ENCODE measurements around the gene RIT2. TPM values are rescaled to one million over a fixed set of nuclear protein-coding genes. Genes with fewer than 3 reads are reported as not detected.

RIT2 gene
- total RNA-seq, 4 donors from 2014 or later: not detected

DNA sequence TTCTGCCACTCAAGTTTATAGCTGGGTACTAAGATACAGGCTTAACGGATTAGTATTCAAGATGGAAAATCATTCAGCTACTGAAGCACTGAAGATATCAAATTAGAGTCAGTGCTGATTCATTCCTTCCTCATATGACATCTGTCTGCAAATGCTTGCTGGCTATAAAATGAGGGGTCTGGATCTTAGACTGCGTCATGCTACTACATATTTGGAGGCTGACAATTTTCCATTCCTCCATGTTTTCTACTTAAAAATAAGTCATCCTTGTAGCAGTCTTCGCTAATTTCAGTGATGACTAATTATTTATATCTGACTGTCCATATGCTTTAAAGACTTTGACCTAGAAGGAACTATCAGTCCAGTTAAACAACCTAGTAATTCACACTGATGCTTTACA, 233.4 kb downstream of the RIT2 start:
- TF ChIP-seq, protein P1, sequence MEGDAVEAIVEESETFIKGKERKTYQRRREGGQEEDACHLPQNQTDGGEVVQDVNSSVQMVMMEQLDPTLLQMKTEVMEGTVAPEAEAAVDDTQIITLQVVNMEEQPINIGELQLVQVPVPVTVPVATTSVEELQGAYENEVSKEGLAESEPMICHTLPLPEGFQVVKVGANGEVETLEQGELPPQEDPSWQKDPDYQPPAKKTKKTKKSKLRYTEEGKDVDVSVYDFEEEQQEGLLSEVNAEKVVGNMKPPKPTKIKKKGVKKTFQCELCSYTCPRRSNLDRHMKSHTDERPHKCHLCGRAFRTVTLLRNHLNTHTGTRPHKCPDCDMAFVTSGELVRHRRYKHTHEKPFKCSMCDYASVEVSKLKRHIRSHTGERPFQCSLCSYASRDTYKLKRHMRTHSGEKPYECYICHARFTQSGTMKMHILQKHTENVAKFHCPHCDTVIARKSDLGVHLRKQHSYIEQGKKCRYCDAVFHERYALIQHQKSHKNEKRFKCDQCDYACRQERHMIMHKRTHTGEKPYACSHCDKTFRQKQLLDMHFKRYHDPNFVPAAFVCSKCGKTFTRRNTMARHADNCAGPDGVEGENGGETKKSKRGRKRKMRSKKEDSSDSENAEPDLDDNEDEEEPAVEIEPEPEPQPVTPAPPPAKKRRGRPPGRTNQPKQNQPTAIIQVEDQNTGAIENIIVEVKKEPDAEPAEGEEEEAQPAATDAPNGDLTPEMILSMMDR (IDR thresholded peaks at IDR 0.05): no peak
- no peak for TF ChIP-seq POLR2A (IDR thresholded peaks at IDR 0.05)
- 74 to 77% methylated on average over 3 of the region's 3 CpGs for WGBS, 2 donors
- DNase-seq (ENCODE audit: low spot score in 2 of 2): no peak
- H3K4me3 ChIP-seq (ENCODE audit: low read depth, poor library complexity, severe bottlenecking): no peak overlapping the region
- intact Hi-C loops (cut with DNase I; ENCODE audit: low total_unique reads): no loop called here

DNA sequence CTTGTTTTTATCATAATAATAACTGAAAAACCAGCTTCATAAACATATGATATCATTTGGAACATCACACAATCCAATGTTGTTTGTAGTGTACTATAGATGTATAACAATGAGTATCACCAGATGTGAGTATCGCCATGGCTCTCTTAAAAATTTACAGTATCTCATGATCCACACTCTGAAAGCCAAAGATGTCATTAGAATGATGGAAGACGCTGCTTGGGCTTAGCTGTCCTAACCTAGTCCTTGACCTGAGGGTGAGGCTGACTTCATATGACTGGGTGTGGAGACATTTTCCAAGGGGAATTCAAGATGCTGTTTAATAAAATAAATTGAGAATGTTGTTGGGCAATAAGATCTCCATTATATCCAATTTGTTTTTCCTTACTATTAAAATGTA, 242.6 kb downstream of the RIT2 start:
- intact Hi-C loops (cut with DNase I; ENCODE audit: low total_unique reads): no loop called here
- WGBS, 2 donors: 83 to 84% methylated on average over 2 of the region's 2 CpGs
- no peak overlapping the region for H3K4me3 ChIP-seq (ENCODE audit: low read depth, poor library complexity, severe bottlenecking)
- TF ChIP-seq, protein P1 (IDR thresholded peaks at IDR 0.05): no peak
- TF ChIP-seq POLR2A (IDR thresholded peaks at IDR 0.05): no peak
- no peak for DNase-seq (ENCODE audit: low spot score in 2 of 2)

DNA sequence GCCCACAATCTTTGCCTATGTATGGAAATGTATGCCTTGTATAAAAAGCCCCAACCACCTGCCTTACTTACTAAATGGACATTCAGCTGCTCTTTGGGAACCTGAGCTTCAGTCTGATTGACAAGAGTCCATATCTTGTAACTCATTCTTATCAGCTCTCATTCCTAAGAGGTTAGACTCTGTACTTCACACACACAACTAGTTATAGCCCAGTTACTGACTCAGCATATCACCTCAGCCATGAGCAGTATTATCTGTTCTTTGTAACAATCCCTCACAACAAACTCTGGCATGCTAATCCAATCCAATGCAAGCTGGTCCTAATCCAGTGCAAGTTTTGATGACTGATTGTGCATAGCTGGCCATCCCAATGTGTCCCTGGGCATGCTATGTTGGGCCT, 250.6 kb downstream of the RIT2 start:
- no peak for TF ChIP-seq POLR2A (IDR thresholded peaks at IDR 0.05)
- TF ChIP-seq, protein P1 (IDR thresholded peaks at IDR 0.05): no peak
- no peak for DNase-seq (ENCODE audit: low spot score in 2 of 2)
- intact Hi-C loops (cut with DNase I; ENCODE audit: low total_unique reads): no loop called here
- no peak overlapping the region for H3K4me3 ChIP-seq (ENCODE audit: low read depth, poor library complexity, severe bottlenecking)

DNA sequence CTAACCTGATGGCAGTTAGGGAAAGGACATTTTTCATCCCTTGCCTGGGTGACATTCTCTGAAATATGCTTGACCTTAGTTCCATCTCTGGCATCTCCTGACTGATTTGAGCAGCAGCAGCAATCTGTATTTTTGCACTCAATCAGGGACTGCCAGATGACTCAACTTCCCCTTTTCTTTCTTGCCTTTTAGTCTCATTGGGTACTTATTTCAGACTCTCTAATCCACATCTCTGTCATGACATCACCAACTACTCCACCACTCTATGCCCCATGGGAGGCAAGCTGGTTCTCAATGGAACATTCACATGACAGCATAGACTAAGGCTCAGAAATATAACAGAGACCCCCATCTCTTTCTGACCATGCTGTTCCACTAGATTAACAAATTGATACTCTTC, 254.2 kb downstream of the RIT2 start:
- intact Hi-C loops (cut with DNase I; ENCODE audit: low total_unique reads): no loop called here
- DNase-seq (ENCODE audit: low spot score in 2 of 2): no peak
- TF ChIP-seq, protein P1 (IDR thresholded peaks at IDR 0.05): no peak
- TF ChIP-seq POLR2A (IDR thresholded peaks at IDR 0.05): no peak
- no peak overlapping the region for H3K4me3 ChIP-seq (ENCODE audit: low read depth, poor library complexity, severe bottlenecking)

DNA sequence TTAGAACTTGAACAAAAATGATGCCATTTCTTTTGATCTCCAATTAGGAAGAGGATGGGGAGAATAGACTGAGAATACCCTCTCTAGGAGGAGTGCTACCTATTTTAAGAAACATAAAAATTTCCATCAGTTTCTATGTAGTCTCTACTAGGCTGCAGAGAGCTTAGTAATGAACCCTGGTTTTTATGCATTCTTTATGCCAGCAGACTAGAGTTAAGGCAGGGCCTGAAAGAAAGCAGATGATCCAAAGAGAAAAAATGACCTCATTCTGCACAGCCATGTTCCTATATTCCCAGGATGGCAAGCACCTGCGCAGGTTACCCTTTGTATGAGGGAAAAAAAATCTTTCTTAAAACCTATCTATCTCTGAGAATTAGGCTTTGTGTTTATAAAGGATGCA, 254.9 kb downstream of the RIT2 start:
- intact Hi-C loops (cut with DNase I; ENCODE audit: low total_unique reads): no loop called here
- TF ChIP-seq, protein P1 (IDR thresholded peaks at IDR 0.05): no peak
- no peak for TF ChIP-seq POLR2A (IDR thresholded peaks at IDR 0.05)
- no peak for DNase-seq (ENCODE audit: low spot score in 2 of 2)
- 80 to 92% methylated on average over 1 of the region's 1 CpG for WGBS, 2 donors
- no peak overlapping the region for H3K4me3 ChIP-seq (ENCODE audit: low read depth, poor library complexity, severe bottlenecking)

DNA sequence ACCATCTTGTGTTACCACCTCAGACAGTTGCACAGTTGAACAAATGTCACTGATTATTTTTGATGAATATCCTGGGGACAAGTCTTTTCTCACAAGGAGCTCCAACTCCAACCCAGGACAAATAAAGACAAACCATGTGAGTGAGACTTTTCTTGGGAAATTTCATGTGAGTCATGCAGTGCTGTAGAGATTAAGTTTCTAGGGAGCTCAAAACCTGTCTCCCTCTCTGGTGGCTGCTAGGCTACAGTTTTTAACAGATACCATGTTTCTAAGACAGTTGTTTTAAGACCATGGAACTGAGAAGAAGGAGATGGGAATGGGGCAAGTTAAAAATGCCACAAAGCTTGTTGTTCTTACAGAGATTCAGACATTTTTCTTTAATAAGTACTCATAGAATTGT, 255.5 kb downstream of the RIT2 start:
- DNase-seq (ENCODE audit: low spot score in 2 of 2): no peak
- H3K4me3 ChIP-seq (ENCODE audit: low read depth, poor library complexity, severe bottlenecking): no peak overlapping the region
- no peak for TF ChIP-seq POLR2A (IDR thresholded peaks at IDR 0.05)
- TF ChIP-seq, protein P1 (IDR thresholded peaks at IDR 0.05): no peak
- intact Hi-C loops (cut with DNase I; ENCODE audit: low total_unique reads): no loop called here
